ENCODE measurements around the gene KMT2B. TPM values are rescaled to one million over a fixed set of nuclear protein-coding genes. Genes with fewer than 3 reads are reported as not detected.

The KMT2B gene
- total and polyA plus RNA-seq, 9 of the 15 experiments (the other 6 are each of a cell fraction or from before 2014, with no cell fraction given) = 0.63 to 43.9 (median 8.1) TPM

DNA sequence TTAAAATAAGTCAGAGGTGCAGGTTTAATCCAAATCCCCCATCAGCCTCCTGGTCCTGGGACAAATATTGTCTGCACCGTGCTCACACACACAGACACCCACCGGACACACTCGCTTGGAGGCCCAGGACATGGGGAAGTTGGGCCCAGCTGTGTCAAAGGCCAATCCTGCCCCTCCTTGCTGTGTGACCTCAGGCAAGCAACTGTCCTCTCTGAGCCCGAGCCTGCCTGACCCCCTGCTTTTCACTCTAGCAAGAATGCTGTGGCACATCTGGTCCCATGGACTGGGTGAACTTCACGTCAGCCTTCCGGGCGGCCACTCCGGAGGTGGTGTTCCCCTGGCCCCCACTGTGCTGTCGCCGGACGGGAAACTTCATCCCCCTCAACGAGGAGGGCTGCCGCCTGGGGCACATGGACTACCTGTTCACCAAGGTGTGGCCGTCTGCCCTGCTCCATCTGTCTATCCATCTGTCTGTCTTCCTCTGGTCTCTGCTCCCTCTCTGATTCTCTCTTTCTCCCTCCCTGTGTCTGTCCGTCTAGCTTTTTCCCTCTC, 42.1 kb upstream of the KMT2B start:
- no peaks in the 10 kb centered on the region for H3K9me1 ChIP-seq (ENCODE audit: control insufficient read depth, insufficient read depth, low read length)
- H3K4me2 ChIP-seq (ENCODE audit: insufficient read depth, low read length) = no peak overlapping the region
- ATAC-seq (no peak), FAIRE-seq (no peak), DNase-seq (ENCODE audit: extremely low read depth in 1 of 4, low spot score in 3 of 4) (no peak)
- peaks cover 16 to 38% of the 10 kb centered on the region in 2 experiments; a peak in 4 of 5 replicates for H3K27me3 ChIP-seq (ENCODE audit: control insufficient read depth in 2 of 2, insufficient read depth in 2 of 2, low read length in 2 of 2)
- ChIA-PET CTCF (ENCODE audit: low intra/inter-chr PET ratio) (no interaction called here), POLR2A (interaction anchor here (1.3 kb wide), 1 partner anchor 8 kb away, joined by 3 read pairs; no protein-coding TSS in a partner anchor)
- H3K36me3 ChIP-seq (ENCODE audit: control insufficient read depth, insufficient read depth, low read length) = no peaks in the 10 kb centered on the region
- H4K20me1 ChIP-seq (replicated peaks; ENCODE audit: control insufficient read depth, insufficient read depth, low read length) = no peaks in the 10 kb centered on the region
- H3K4me3 ChIP-seq = no peak overlapping the region
- no TSS peak for BruUV-seq (replicated peaks)
- no peak for TF ChIP-seq ARHGAP35 (IDR thresholded peaks at IDR 0.05; ENCODE audit: partially characterized antibody)
- 0 out of 4 replicates have a peak, but pooled peaks of 1 of the 2 experiments have one; percentile 21 for TF ChIP-seq KDM1A (IDR thresholded peaks at IDR 0.05)
- peak; percentile 56 for TF ChIP-seq ZFP36 (IDR thresholded peaks at IDR 0.05; ENCODE audit: low read depth, low read length, partially characterized antibody)
- no peak overlapping the region for H2AFZ ChIP-seq (ENCODE audit: low read depth, low read length)
- peaks cover 10 to 21% of the 10 kb centered on the region in 2 experiments; a peak in 4 of 5 replicates for H3K4me1 ChIP-seq (replicated peaks in 1 of 2; ENCODE audit: control insufficient read depth in 2 of 2, insufficient read depth in 2 of 2, low read length in 2 of 2)
- H3K27ac ChIP-seq (ENCODE audit: extremely low read depth, low read depth, low read length) = no peak overlapping the region
- no peaks in the 10 kb centered on the region for H3K79me2 ChIP-seq (ENCODE audit: control insufficient read depth, insufficient read depth, low read length)
- intact Hi-C loops (cut with micrococcal nuclease) (no loop called here), in situ Hi-C loops (cut with MboI) (no loop called here)
- no peaks in the 10 kb centered on the region for H3K9me3 ChIP-seq (replicated peaks; ENCODE audit: control insufficient read depth, insufficient read depth, low read depth, low read length)
- 22% methylated on average over 14 of the region's 15 CpGs for WGBS (ENCODE audit: insufficient coverage, low coverage, missing lambda C conversion rate)
- H3K9ac ChIP-seq (ENCODE audit: insufficient read depth in 1 of 2, low read depth in 2 of 2, low read length in 2 of 2) = peak overlapping the region in 1 of 2 experiments; percentile 10; a peak in 2 of 4 replicates

DNA sequence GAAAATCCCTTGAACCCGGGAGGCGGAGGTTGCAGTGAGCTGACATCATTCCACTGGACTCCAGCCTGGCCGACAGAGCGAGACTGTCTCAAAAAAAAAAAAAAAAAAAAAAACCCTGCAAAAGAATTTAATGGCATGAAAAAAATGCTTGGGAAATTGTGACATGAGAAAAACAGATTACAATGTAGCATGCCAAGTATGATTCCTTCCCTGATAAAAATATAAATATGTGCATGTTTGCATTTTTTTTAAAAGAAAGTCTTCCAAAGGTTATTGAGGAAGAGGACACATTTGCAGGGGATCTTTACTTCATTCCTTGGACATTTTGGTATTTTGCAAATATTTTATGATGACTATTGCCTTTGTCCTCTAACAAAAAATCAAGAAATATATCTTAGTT, 28.0 kb upstream of the KMT2B start:
- H4K20me1 ChIP-seq (replicated peaks; ENCODE audit: control insufficient read depth, insufficient read depth, low read length) = no peaks in the 10 kb centered on the region
- no peaks in the 10 kb centered on the region for H3K9me1 ChIP-seq (ENCODE audit: control insufficient read depth, insufficient read depth, low read length)
- no peak overlapping the region for H2AFZ ChIP-seq (ENCODE audit: low read depth, low read length)
- H3K9me3 ChIP-seq (replicated peaks; ENCODE audit: control insufficient read depth, insufficient read depth, low read depth, low read length) = no peaks in the 10 kb centered on the region
- no peak for FAIRE-seq
- intact Hi-C loops (cut with micrococcal nuclease) (no loop called here), in situ Hi-C loops (cut with MboI) (no loop called here)
- no peak overlapping the region for H3K4me3 ChIP-seq
- WGBS (ENCODE audit: insufficient coverage, low coverage, missing lambda C conversion rate) = 11% methylated on average over 3 of the region's 4 CpGs
- no peaks in the 10 kb centered on the region for H3K79me2 ChIP-seq (ENCODE audit: control insufficient read depth, insufficient read depth, low read length)
- H3K4me1 ChIP-seq (replicated peaks in 1 of 2; ENCODE audit: control insufficient read depth in 2 of 2, insufficient read depth in 2 of 2, low read length in 2 of 2) = no peaks in the 10 kb centered on the region; a peak in 1 of 5 replicates
- no peak for DNase-seq (ENCODE audit: extremely low read depth in 1 of 4, low spot score in 3 of 4)
- H3K36me3 ChIP-seq (ENCODE audit: control insufficient read depth, insufficient read depth, low read length) = no peaks in the 10 kb centered on the region
- ATAC-seq = no peak
- H3K4me2 ChIP-seq (ENCODE audit: insufficient read depth, low read length) = no peak overlapping the region
- 0 out of 2 replicates have a peak, but pooled peaks have one; percentile 12 for TF ChIP-seq ZNF316 (IDR thresholded peaks at IDR 0.05)
- TF ChIP-seq, protein P1, sequence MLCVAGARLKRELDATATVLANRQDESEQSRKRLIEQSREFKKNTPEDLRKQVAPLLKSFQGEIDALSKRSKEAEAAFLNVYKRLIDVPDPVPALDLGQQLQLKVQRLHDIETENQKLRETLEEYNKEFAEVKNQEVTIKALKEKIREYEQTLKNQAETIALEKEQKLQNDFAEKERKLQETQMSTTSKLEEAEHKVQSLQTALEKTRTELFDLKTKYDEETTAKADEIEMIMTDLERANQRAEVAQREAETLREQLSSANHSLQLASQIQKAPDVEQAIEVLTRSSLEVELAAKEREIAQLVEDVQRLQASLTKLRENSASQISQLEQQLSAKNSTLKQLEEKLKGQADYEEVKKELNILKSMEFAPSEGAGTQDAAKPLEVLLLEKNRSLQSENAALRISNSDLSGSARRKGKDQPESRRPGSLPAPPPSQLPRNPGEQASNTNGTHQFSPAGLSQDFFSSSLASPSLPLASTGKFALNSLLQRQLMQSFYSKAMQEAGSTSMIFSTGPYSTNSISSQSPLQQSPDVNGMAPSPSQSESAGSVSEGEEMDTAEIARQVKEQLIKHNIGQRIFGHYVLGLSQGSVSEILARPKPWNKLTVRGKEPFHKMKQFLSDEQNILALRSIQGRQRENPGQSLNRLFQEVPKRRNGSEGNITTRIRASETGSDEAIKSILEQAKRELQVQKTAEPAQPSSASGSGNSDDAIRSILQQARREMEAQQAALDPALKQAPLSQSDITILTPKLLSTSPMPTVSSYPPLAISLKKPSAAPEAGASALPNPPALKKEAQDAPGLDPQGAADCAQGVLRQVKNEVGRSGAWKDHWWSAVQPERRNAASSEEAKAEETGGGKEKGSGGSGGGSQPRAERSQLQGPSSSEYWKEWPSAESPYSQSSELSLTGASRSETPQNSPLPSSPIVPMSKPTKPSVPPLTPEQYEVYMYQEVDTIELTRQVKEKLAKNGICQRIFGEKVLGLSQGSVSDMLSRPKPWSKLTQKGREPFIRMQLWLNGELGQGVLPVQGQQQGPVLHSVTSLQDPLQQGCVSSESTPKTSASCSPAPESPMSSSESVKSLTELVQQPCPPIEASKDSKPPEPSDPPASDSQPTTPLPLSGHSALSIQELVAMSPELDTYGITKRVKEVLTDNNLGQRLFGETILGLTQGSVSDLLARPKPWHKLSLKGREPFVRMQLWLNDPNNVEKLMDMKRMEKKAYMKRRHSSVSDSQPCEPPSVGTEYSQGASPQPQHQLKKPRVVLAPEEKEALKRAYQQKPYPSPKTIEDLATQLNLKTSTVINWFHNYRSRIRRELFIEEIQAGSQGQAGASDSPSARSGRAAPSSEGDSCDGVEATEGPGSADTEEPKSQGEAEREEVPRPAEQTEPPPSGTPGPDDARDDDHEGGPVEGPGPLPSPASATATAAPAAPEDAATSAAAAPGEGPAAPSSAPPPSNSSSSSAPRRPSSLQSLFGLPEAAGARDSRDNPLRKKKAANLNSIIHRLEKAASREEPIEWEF (CRISPR knock-in tag; IDR thresholded peaks at IDR 0.05) = no peak
- H3K27me3 ChIP-seq (ENCODE audit: control insufficient read depth in 2 of 2, insufficient read depth in 2 of 2, low read length in 2 of 2) = no peaks in the 10 kb centered on the region
- no peak overlapping the region for H3K9ac ChIP-seq (ENCODE audit: insufficient read depth in 1 of 2, low read depth in 2 of 2, low read length in 2 of 2)
- BruUV-seq (replicated peaks) = no TSS peak
- ChIA-PET POLR2A (no interaction called here), CTCF (ENCODE audit: low intra/inter-chr PET ratio) (interaction anchor here (0.6 kb wide), 1 partner anchor 242 kb away, joined by 3 read pairs; no protein-coding TSS in a partner anchor)
- H3K27ac ChIP-seq (ENCODE audit: extremely low read depth, low read depth, low read length) = no peak overlapping the region

Data from K562 (cell line).